ENCODE results near the gene MAT1A. TPM values are rescaled to one million over a fixed set of nuclear protein-coding genes. Genes with fewer than 3 reads are reported as not detected.
"Not testable (repeated sequence)": the region's sequence is repeated elsewhere in the genome, so short reads cannot be mapped to it uniquely, and the experiment has no call there.

Gene MAT1A
- total RNA-seq, 1 donor from 2014 or later, result not detected

GRCh38 chr10:80313523-80313922 is 24.1 kb upstream of the MAT1A start:
- Mint-ChIP-seq H3K9me3 (no peaks in the 10 kb centered on the region), H3K27ac (no peak overlapping the region), H3K36me3 (ENCODE audit: low read depth) (no peaks in the 10 kb centered on the region), H3K27me3 (ENCODE audit: insufficient read depth) (peaks cover 7% of the 10 kb centered on the region), H3K4me1 (ENCODE audit: low read depth) (no peaks in the 10 kb centered on the region), H3K4me3 (no peak overlapping the region)
- intact Hi-C loops (cut with micrococcal nuclease), result no loop called here
- DNase-seq (ENCODE audit: low spot score), result no peak

- DNase-seq (ENCODE audit: low spot score); H3K27ac Mint-ChIP-seq; intact Hi-C loops (cut with micrococcal nuclease); H3K36me3 Mint-ChIP-seq (ENCODE audit: low read depth); H3K4me3 Mint-ChIP-seq; H3K4me1 Mint-ChIP-seq (ENCODE audit: low read depth); H3K27me3 Mint-ChIP-seq (ENCODE audit: insufficient read depth): not testable (repeated sequence)
- peaks cover 14% of the 10 kb centered on the region for H3K9me3 Mint-ChIP-seq
These were observed 16.5 kb upstream of the MAT1A start for GRCh38 chr10:80305989-80306388.

- peaks cover 18% of the 10 kb centered on the region for H3K9me3 Mint-ChIP-seq
- intact Hi-C loops (cut with micrococcal nuclease), result no loop called here
- H3K36me3 Mint-ChIP-seq (ENCODE audit: low read depth), result no peaks in the 10 kb centered on the region
- H3K27ac Mint-ChIP-seq, result no peak overlapping the region
- no peak overlapping the region for H3K4me3 Mint-ChIP-seq
- H3K4me1 Mint-ChIP-seq (ENCODE audit: low read depth), result no peaks in the 10 kb centered on the region
- H3K27me3 Mint-ChIP-seq (ENCODE audit: insufficient read depth), result peaks cover 8% of the 10 kb centered on the region
- DNase-seq (ENCODE audit: low spot score), result no peak
These were observed 7.5 kb upstream of the MAT1A start for GRCh38 chr10:80296942-80297341.

GRCh38 chr10:80292607-80293239 is 3.3 kb upstream of the MAT1A start:
- no peak for DNase-seq (ENCODE audit: low spot score)
- H3K36me3 Mint-ChIP-seq (ENCODE audit: low read depth), result no peaks in the 10 kb centered on the region

GRCh38 chr10:80290474-80291220 is 1.2 kb upstream of the MAT1A start:
- H3K27ac Mint-ChIP-seq, result no peak overlapping the region
- H3K36me3 Mint-ChIP-seq (ENCODE audit: low read depth), result no peaks in the 10 kb centered on the region
- H3K9me3 Mint-ChIP-seq, result no peaks in the 10 kb centered on the region
- no peak overlapping the region for H3K4me3 Mint-ChIP-seq
- H3K27me3 Mint-ChIP-seq (ENCODE audit: insufficient read depth), result peaks cover 17% of the 10 kb centered on the region
- DNase-seq (ENCODE audit: low spot score), result no peak
- intact Hi-C loops (cut with micrococcal nuclease), result no loop called here
- no peaks in the 10 kb centered on the region for H3K4me1 Mint-ChIP-seq (ENCODE audit: low read depth)

More at GRCh38 chr10:80292607-80293239, 3.3 kb upstream of the MAT1A start:
- H3K4me3 Mint-ChIP-seq, result no peak overlapping the region
- H3K27ac Mint-ChIP-seq, result no peak overlapping the region
- peaks cover 6% of the 10 kb centered on the region for H3K9me3 Mint-ChIP-seq
- intact Hi-C loops (cut with micrococcal nuclease), result no loop called here
- no peaks in the 10 kb centered on the region for H3K4me1 Mint-ChIP-seq (ENCODE audit: low read depth)
- peaks cover 11% of the 10 kb centered on the region for H3K27me3 Mint-ChIP-seq (ENCODE audit: insufficient read depth)

GRCh38 chr10:80288849-80289248 is 609 bp downstream of the MAT1A start:
- no peaks in the 10 kb centered on the region for H3K4me1 Mint-ChIP-seq (ENCODE audit: low read depth)

GRCh38 chr10:80284522-80284921 is 4.9 kb downstream of the MAT1A start:
- H3K36me3 Mint-ChIP-seq (ENCODE audit: low read depth), result no peaks in the 10 kb centered on the region
- no peak overlapping the region for H3K4me3 Mint-ChIP-seq
- intact Hi-C loops (cut with micrococcal nuclease), result no loop called here
- H3K9me3 Mint-ChIP-seq, result no peaks in the 10 kb centered on the region
- no peaks in the 10 kb centered on the region for H3K4me1 Mint-ChIP-seq (ENCODE audit: low read depth)
- no peak overlapping the region for H3K27ac Mint-ChIP-seq
- no peak for DNase-seq (ENCODE audit: low spot score)
- peaks cover 9% of the 10 kb centered on the region for H3K27me3 Mint-ChIP-seq (ENCODE audit: insufficient read depth)

More at GRCh38 chr10:80288849-80289248, 609 bp downstream of the MAT1A start:
- Mint-ChIP-seq H3K36me3 (ENCODE audit: low read depth) (no peaks in the 10 kb centered on the region), H3K27me3 (ENCODE audit: insufficient read depth) (peaks cover 17% of the 10 kb centered on the region), H3K9me3 (no peaks in the 10 kb centered on the region), H3K4me3 (no peak overlapping the region), H3K27ac (no peak overlapping the region)
- intact Hi-C loops (cut with micrococcal nuclease), result no loop called here
- no peak for DNase-seq (ENCODE audit: low spot score)

GRCh38 chr10:80283536-80284199 is 5.8 kb downstream of the MAT1A start:
- Mint-ChIP-seq H3K4me1 (ENCODE audit: low read depth) (no peaks in the 10 kb centered on the region), H3K4me3 (no peak overlapping the region), H3K36me3 (ENCODE audit: low read depth) (no peaks in the 10 kb centered on the region), H3K27ac (no peak overlapping the region), H3K9me3 (no peaks in the 10 kb centered on the region), H3K27me3 (ENCODE audit: insufficient read depth) (peaks cover 10% of the 10 kb centered on the region)
- DNase-seq (ENCODE audit: low spot score), result no peak
- intact Hi-C loops (cut with micrococcal nuclease), result no loop called here

- no peak for DNase-seq (ENCODE audit: low spot score)
- no peaks in the 10 kb centered on the region for H3K9me3 Mint-ChIP-seq
- intact Hi-C loops (cut with micrococcal nuclease), result no loop called here
- H3K4me3 Mint-ChIP-seq, result no peak overlapping the region
- no peaks in the 10 kb centered on the region for H3K36me3 Mint-ChIP-seq (ENCODE audit: low read depth)
- H3K27me3 Mint-ChIP-seq (ENCODE audit: insufficient read depth), result peaks cover 10% of the 10 kb centered on the region
- no peaks in the 10 kb centered on the region for H3K4me1 Mint-ChIP-seq (ENCODE audit: low read depth)
- no peak overlapping the region for H3K27ac Mint-ChIP-seq
These were observed 6.3 kb downstream of the MAT1A start for GRCh38 chr10:80283119-80283518.

GRCh38 chr10:80281784-80282765 is 7.4 kb downstream of the MAT1A start:
- no peaks in the 10 kb centered on the region for H3K36me3 Mint-ChIP-seq (ENCODE audit: low read depth)
- peaks cover 8% of the 10 kb centered on the region for H3K27me3 Mint-ChIP-seq (ENCODE audit: insufficient read depth)
- H3K4me3 Mint-ChIP-seq, result no peak overlapping the region
- intact Hi-C loops (cut with micrococcal nuclease), result no loop called here
- no peaks in the 10 kb centered on the region for H3K4me1 Mint-ChIP-seq (ENCODE audit: low read depth)
- no peak overlapping the region for H3K27ac Mint-ChIP-seq
- no peaks in the 10 kb centered on the region for H3K9me3 Mint-ChIP-seq
- no peak for DNase-seq (ENCODE audit: low spot score)

GRCh38 chr10:80281292-80281691 is 8.2 kb downstream of the MAT1A start:
- Mint-ChIP-seq H3K4me3 (no peak overlapping the region), H3K27ac (no peak overlapping the region), H3K9me3 (no peaks in the 10 kb centered on the region), H3K4me1 (ENCODE audit: low read depth) (no peaks in the 10 kb centered on the region), H3K27me3 (ENCODE audit: insufficient read depth) (peaks cover 4% of the 10 kb centered on the region), H3K36me3 (ENCODE audit: low read depth) (no peaks in the 10 kb centered on the region)
- intact Hi-C loops (cut with micrococcal nuclease), result no loop called here
- DNase-seq (ENCODE audit: low spot score), result no peak

- DNase-seq (ENCODE audit: low spot score), result no peak
- Mint-ChIP-seq H3K36me3 (ENCODE audit: low read depth) (no peaks in the 10 kb centered on the region), H3K4me1 (ENCODE audit: low read depth) (no peaks in the 10 kb centered on the region), H3K4me3 (no peak overlapping the region), H3K27me3 (ENCODE audit: insufficient read depth) (peaks cover 1% of the 10 kb centered on the region), H3K9me3 (no peaks in the 10 kb centered on the region), H3K27ac (no peak overlapping the region)
- intact Hi-C loops (cut with micrococcal nuclease), result no loop called here
These were observed 9.2 kb downstream of the MAT1A start for GRCh38 chr10:80280071-80280800.
